Activated CD4-positive, alpha-beta T cell treated with anti-CD3 and anti-CD28 coated beads, Interleukin-2, amount 10 ng/mL, durations not matched to agents 7 days and 5 days (primary cell): ENCODE measurements around the gene EIF4G1. TPM values are rescaled to one million over a fixed set of nuclear protein-coding genes. Genes with fewer than 3 reads are reported as not detected.
A peak's percentile ranks its signal among the peaks of the same experiment; 100 is the strongest.
"Not testable (repeated sequence)": the region's sequence is repeated elsewhere in the genome, so short reads cannot be mapped to it uniquely, and the experiment has no call there.

ENCODE experiments used
- CTCF ChIA-PET: fragments of 350-600 bp; sonication (Branson Sonifier 250); formaldehyde crosslinking; loops from one replicate; lab custom pipeline; 2021; ENCODE audit warnings: antibody characterized with exemption; lab: Charles Lee
- POLR2A ChIA-PET: fragments of 350-600 bp; sonication (Branson Sonifier 250); formaldehyde crosslinking; loops from one replicate; lab custom pipeline; 2021; ENCODE audit warnings: antibody characterized with exemption; lab: Charles Lee
- DNase-seq: peaks from one replicate; pipeline ENCODE4 v3.0.0-alpha.2; 2020
- H3K27ac Mint-ChIP-seq: one replicate; pipeline ENCODE4 v1.8.0; 2021; ENCODE audit warnings: mild to moderate bottlenecking, moderate library complexity, mixed read lengths
- H3K27me3 Mint-ChIP-seq: one replicate; pipeline ENCODE4 v1.8.0; 2021; ENCODE audit warnings: mixed read lengths
- H3K36me3 Mint-ChIP-seq: one replicate; pipeline ENCODE4 v1.8.0; 2021; ENCODE audit warnings: low read depth, mixed read lengths
- H3K4me1 Mint-ChIP-seq: one replicate; pipeline ENCODE4 v1.8.0; 2021; ENCODE audit warnings: mixed read lengths
- H3K4me3 Mint-ChIP-seq: one replicate; pipeline ENCODE4 v1.8.0; 2021; ENCODE audit warnings: mild to moderate bottlenecking, moderate library complexity, mixed read lengths
- H3K9me3 Mint-ChIP-seq: one replicate; pipeline ENCODE4 v1.8.0; 2021; ENCODE audit warnings: mixed read lengths
- total RNA-seq, 2 experiments: library from RNA; stranded (reverse); gene quantifications; one replicate each; pipeline ENCODE4 v1.2.3, GENCODE V29; 2021

The EIF4G1 gene
- total RNA-seq, 2 experiments from 2014 or later = 269 to 300 TPM

DNA sequence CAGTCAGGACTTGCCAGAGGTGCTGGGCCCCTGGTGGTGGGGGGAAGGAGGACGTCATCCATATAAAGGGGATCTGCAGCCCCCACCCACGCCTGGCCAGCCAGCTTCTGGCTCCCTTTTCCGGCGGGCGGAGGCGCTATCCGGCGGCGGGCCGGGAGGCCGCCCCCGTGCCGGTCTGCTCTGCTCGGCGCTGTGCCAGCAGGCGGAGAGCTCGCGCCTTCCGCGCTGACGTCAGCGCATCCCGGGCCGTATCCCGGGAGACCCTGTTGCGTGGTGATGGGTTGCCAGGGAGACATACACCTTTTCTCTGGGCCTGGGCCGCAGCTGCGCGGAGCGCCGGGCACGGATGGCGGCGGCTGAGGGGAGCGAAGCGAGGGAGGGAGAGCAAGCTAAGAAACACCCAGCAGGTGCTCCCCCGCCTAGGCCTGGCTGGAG lies 24.1 kb downstream of the EIF4G1 start:
- no peaks in the 10 kb centered on the region for H3K27me3 Mint-ChIP-seq
- POLR2A ChIA-PET = no interaction called here
- no peak for DNase-seq
- H3K27ac Mint-ChIP-seq = no peak overlapping the region
- CTCF ChIA-PET = interaction anchor here (0.9 to 2.2 kb wide), 4 partner anchors 10 to 22 kb away, joined by 3 to 6 read pairs (median 4); no protein-coding TSS in a partner anchor
- H3K4me3 Mint-ChIP-seq = no peak overlapping the region
- H3K36me3 Mint-ChIP-seq = peaks cover 9% of the 10 kb centered on the region
- H3K9me3 Mint-ChIP-seq = no peaks in the 10 kb centered on the region
- H3K4me1 Mint-ChIP-seq = peaks cover 39% of the 10 kb centered on the region

DNA sequence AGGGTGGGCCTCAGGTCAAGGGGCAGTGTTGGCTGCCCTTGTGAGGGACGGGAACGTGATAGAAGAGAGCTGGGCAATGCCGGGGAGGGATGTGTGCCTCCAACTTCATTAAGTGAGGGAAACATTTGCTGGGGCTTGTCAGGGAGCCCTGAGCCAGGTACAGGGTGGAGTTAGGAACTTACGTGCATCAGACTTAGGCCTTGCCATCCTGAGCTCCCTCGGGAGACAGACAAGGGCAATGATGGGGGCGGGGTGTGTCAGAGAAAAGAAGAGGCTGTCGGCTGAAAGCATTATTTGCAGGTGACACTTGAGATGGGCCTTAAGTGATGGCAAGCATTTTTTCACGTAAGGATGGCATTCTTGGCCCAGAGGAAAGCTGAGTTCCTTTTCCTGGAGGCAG lies 24.6 kb downstream of the EIF4G1 start:
- no peaks in the 10 kb centered on the region for H3K9me3 Mint-ChIP-seq
- CTCF ChIA-PET = interaction anchor here (0.9 to 2.2 kb wide), 4 partner anchors 9 to 21 kb away, joined by 3 to 6 read pairs (median 4); no protein-coding TSS in a partner anchor
- no peak overlapping the region for H3K4me3 Mint-ChIP-seq
- no peaks in the 10 kb centered on the region for H3K27me3 Mint-ChIP-seq
- peaks cover 4% of the 10 kb centered on the region for H3K36me3 Mint-ChIP-seq
- peaks cover 34% of the 10 kb centered on the region for H3K4me1 Mint-ChIP-seq
- POLR2A ChIA-PET = no interaction called here
- no peak overlapping the region for H3K27ac Mint-ChIP-seq
- no peak for DNase-seq

DNA sequence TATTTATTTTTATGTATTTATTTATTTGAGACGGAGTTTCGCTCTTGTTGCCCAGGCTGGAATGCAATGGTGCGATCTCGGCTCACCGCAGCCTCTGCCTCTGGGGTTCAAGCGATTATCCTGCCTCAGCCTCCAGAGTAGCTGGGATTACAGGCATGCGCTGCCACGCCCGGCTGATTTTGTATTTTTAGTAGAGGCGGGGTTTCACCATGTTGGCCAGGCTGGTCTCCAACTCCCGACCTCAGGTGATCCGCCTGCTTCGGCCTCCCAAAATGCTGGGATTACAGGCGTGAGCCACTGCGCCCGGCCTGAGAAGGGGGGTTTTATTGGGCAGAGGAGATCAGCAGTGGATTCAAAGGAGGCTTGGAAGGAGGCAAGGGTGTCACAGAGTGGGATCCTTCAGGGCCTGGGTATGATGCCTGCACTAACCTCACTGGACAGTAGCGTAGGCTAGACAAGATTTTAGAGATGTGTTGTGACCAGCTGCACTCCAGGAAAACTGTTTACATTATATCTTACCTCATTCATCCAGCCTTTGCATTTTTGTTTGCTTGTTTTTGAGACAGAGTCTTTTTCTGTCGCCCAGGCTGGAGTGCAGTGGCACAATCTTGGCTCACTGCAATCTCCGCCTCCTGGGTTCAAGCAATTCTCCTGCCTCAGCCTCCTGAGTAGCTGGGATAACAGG lies 25.2 kb downstream of the EIF4G1 start:
- DNase-seq, H3K27ac Mint-ChIP-seq, H3K27me3 Mint-ChIP-seq, POLR2A ChIA-PET, H3K9me3 Mint-ChIP-seq, H3K36me3 Mint-ChIP-seq, H3K4me3 Mint-ChIP-seq: not testable (repeated sequence)
- H3K4me1 Mint-ChIP-seq = peaks cover 28% of the 10 kb centered on the region
- CTCF ChIA-PET = interaction anchor here (0.9 to 2.2 kb wide), 4 partner anchors 9 to 21 kb away, joined by 3 to 6 read pairs (median 4); no protein-coding TSS in a partner anchor

DNA sequence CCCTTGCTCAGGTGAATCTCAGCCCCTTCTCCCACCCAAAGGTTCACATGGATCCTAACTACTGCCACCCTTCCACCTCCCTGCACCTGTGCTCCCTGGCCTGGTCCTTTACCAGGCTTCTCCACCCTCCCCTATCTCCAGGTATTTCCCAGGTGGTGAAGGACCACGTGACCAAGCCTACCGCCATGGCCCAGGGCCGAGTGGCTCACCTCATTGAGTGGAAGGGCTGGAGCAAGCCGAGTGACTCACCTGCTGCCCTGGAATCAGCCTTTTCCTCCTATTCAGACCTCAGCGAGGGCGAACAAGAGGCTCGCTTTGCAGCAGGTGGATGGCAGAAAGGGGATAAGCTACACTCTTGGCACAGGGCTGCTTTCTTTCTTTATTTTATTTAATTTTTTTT lies 27.5 kb downstream of the EIF4G1 start:
- H3K27me3 Mint-ChIP-seq = no peaks in the 10 kb centered on the region
- H3K36me3 Mint-ChIP-seq = no peaks in the 10 kb centered on the region
- ChIA-PET POLR2A (no interaction called here), CTCF (interaction anchor here (0.8 to 1.9 kb wide), 2 partner anchors 10 to 12 kb away, joined by 4 to 5 read pairs; no protein-coding TSS in a partner anchor)
- H3K27ac Mint-ChIP-seq = no peak overlapping the region
- peaks cover 15% of the 10 kb centered on the region for H3K4me1 Mint-ChIP-seq
- no peaks in the 10 kb centered on the region for H3K9me3 Mint-ChIP-seq
- DNase-seq = no peak
- no peak overlapping the region for H3K4me3 Mint-ChIP-seq

DNA sequence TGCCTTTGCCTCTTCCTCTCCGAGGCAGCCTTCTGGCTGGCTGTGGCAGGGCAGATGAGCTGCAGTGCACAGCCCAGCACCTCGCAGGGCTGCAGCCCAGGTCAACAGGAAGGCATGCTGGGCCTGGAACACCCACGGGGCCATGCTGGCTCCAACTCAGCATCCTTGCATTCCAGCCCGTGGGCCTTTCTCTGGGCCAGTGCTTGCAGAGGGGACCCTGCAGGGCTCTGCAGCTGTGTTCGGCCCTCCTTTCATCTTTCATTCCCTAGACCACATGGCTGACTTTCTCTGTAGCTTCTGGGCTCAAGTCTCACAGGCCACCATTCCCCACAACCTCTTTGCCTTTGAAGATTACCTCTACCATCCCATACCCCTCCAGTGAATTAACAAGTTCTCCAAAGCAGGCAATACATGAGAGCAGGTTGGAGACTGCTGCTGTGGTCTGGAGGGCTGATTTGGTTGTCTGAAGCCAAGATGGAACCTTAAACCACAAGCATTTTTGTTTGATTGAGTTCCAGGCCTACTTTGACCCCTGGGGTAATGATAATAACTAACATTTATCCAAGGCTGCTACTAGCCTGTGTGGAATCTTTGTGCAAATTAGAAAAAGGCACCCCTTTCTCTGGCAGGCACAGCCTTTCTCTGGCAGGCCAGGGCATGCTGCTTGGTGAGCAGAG lies 28.9 kb downstream of the EIF4G1 start:
- ChIA-PET POLR2A (no interaction called here), CTCF (no interaction called here)
- no peaks in the 10 kb centered on the region for H3K36me3 Mint-ChIP-seq
- peaks cover 3% of the 10 kb centered on the region for H3K4me1 Mint-ChIP-seq
- no peak for DNase-seq
- no peaks in the 10 kb centered on the region for H3K27me3 Mint-ChIP-seq
- H3K9me3 Mint-ChIP-seq = no peaks in the 10 kb centered on the region
- no peak overlapping the region for H3K27ac Mint-ChIP-seq
- H3K4me3 Mint-ChIP-seq = no peak overlapping the region

DNA sequence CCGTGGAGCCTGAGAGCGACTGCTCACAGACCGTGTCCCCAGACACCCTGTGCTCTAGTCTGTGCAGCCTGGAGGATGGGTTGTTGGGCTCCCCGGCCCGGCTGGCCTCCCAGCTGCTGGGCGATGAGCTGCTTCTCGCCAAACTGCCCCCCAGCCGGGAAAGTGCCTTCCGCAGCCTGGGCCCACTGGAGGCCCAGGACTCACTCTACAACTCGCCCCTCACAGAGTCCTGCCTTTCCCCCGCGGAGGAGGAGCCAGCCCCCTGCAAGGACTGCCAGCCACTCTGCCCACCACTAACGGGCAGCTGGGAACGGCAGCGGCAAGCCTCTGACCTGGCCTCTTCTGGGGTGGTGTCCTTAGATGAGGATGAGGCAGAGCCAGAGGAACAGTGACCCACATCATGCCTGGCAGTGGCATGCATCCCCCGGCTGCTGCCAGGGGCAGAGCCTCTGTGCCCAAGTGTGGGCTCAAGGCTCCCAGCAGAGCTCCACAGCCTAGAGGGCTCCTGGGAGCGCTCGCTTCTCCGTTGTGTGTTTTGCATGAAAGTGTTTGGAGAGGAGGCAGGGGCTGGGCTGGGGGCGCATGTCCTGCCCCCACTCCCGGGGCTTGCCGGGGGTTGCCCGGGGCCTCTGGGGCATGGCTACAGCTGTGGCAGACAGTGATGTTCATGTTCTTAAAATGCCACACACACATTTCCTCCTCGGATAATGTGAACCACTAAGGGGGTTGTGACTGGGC lies 30.3 kb downstream of the EIF4G1 start:
- no peaks in the 10 kb centered on the region for H3K36me3 Mint-ChIP-seq
- POLR2A ChIA-PET = no interaction called here
- H3K9me3 Mint-ChIP-seq = no peaks in the 10 kb centered on the region
- no peaks in the 10 kb centered on the region for H3K4me1 Mint-ChIP-seq
- no peak overlapping the region for H3K4me3 Mint-ChIP-seq
- CTCF ChIA-PET = interaction anchor here (0.6 to 2.2 kb wide), 2 partner anchors 8 to 186 kb away, joined by 3 to 8 read pairs; partner anchors contain the start of gene FAM131A
- no peak for DNase-seq
- H3K27me3 Mint-ChIP-seq = no peaks in the 10 kb centered on the region
- H3K27ac Mint-ChIP-seq = no peak overlapping the region

DNA sequence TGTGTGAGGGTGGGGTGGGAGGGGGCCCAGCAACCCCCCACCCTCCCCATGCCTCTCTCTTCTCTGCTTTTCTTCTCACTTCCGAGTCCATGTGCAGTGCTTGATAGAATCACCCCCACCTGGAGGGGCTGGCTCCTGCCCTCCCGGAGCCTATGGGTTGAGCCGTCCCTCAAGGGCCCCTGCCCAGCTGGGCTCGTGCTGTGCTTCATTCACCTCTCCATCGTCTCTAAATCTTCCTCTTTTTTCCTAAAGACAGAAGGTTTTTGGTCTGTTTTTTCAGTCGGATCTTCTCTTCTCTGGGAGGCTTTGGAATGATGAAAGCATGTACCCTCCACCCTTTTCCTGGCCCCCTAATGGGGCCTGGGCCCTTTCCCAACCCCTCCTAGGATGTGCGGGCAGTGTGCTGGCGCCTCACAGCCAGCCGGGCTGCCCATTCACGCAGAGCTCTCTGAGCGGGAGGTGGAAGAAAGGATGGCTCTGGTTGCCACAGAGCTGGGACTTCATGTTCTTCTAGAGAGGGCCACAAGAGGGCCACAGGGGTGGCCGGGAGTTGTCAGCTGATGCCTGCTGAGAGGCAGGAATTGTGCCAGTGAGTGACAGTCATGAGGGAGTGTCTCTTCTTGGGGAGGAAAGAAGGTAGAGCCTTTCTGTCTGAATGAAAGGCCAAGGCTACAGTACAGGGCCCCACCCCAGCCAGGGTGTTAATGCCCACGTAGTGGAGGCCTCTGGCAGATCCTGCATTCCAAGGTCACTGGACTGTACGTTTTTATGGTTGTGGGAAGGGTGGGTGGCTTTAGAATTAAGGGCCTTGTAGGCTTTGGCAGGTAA lies 31.1 kb downstream of the EIF4G1 start:
- DNase-seq = peak; percentile 21
- Mint-ChIP-seq H3K4me1 (no peaks in the 10 kb centered on the region), H3K36me3 (no peaks in the 10 kb centered on the region), H3K27me3 (no peaks in the 10 kb centered on the region), H3K9me3 (no peaks in the 10 kb centered on the region), H3K4me3 (no peak overlapping the region), H3K27ac (no peak overlapping the region)
- POLR2A ChIA-PET = no interaction called here
- CTCF ChIA-PET = interaction anchor here (1.1 to 2.2 kb wide), 2 partner anchors 8 to 28 kb away, joined by 3 to 8 read pairs; partner anchors contain the start of gene FAM131A

DNA sequence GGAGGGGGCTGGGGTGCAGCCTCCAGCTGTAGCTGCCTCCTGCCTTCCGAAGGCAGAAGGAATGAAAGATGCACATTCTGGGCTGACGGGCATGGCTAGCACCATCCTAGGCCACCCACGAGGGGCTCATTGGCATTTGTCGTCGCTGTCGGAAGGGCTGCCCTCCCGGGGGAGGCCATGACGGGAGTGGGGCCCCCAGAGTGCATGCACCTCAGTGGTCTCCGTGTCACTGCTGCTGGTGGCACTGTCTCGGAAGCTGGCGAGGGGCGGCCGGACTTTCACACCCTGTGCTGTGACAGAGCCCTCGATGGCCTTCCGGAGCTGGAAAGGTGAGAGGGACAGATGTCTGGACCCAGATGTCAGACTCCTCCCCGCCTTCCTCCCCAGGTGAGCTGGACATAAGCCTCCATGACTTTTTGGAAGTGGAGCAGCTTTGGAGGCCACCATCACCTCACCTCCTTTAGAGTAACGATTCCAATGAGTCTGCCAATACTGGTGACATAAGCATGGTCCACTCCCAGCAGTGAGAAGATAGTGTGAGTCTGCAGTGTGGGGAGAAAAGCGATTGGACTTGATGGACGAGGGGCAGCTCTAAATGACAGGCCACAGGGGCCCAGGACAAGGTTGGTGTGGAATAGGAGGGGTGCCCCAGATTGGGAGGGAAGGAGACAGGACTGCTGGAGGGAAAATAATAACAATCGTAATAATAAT lies 32.2 kb downstream of the EIF4G1 start:
- CTCF ChIA-PET = interaction anchor here (0.8 to 2.5 kb wide), 5 partner anchors 9 to 168 kb away, joined by 3 to 8 read pairs (median 5); partner anchors contain the start of gene FAM131A
- H3K27ac Mint-ChIP-seq = no peak overlapping the region
- H3K4me3 Mint-ChIP-seq = no peak overlapping the region
- no peaks in the 10 kb centered on the region for H3K27me3 Mint-ChIP-seq
- H3K9me3 Mint-ChIP-seq = no peaks in the 10 kb centered on the region
- POLR2A ChIA-PET = no interaction called here
- DNase-seq = no peak
- H3K4me1 Mint-ChIP-seq = no peaks in the 10 kb centered on the region
- H3K36me3 Mint-ChIP-seq = no peaks in the 10 kb centered on the region

DNA sequence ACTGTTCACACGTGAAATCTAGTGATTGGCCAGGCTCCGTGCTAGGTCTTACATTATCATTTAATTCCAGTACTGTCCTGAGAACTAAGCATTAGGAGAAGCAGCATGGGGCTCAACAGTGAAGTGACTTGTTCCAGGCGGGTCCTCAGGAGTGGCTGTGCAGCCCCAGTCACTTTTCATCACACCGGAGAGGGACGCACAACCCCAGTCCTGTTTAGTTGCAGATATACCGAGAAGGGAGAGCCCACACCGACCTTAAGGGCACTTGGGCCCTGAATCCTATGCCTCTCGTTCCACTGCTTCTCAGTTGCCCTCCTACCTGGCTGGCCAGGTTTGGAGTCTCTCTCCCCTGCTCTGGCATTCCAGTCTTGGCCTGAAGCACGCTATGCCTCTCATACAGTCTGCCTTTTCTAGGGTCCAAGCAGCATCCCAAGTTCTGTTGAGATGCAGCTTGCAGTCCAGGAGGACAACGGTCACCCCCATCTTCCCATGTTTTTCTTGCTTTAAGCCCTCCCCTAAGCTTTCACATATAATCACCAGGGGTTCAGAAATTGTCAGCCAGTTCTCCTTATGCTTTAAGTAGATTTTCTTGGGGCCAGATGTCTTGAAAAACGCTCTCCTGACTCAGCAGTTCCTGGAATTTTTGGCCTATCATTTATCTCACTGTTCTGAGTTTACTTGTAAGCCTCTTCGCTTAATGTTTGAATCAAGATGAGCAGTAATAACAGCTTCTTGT lies 33.1 kb downstream of the EIF4G1 start:
- no peak for DNase-seq
- no peaks in the 10 kb centered on the region for H3K4me1 Mint-ChIP-seq
- H3K27ac Mint-ChIP-seq = no peak overlapping the region
- H3K27me3 Mint-ChIP-seq = no peaks in the 10 kb centered on the region
- no peaks in the 10 kb centered on the region for H3K36me3 Mint-ChIP-seq
- POLR2A ChIA-PET = no interaction called here
- no peak overlapping the region for H3K4me3 Mint-ChIP-seq
- CTCF ChIA-PET = interaction anchor here (0.8 to 2.5 kb wide), 6 partner anchors 9 to 167 kb away, joined by 3 to 8 read pairs (median 5); partner anchors contain the start of gene FAM131A
- no peaks in the 10 kb centered on the region for H3K9me3 Mint-ChIP-seq

DNA sequence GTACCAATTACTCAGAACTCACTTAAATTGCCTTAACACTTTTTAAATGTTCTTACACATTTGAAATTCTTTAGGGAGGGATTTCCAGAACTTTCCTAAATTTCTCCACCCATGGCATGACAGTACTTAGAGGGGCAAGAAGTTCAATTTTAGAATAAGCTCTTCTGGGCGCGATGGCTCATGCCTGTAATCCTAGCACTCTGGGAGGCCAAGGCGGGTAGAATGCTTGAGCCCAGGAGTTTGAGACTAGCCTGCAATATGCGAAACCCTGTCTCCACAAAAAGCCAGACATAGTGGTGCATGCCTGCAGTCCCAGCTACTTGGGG lies 33.6 kb downstream of the EIF4G1 start:
- ChIA-PET CTCF (interaction anchor here (1.2 to 2.5 kb wide), 4 partner anchors 9 to 167 kb away, joined by 3 to 8 read pairs (median 4); partner anchors contain the start of gene FAM131A), POLR2A (no interaction called here)
- Mint-ChIP-seq H3K4me3 (no peak overlapping the region), H3K36me3 (no peaks in the 10 kb centered on the region), H3K27ac (no peak overlapping the region), H3K4me1 (no peaks in the 10 kb centered on the region), H3K9me3 (no peaks in the 10 kb centered on the region), H3K27me3 (no peaks in the 10 kb centered on the region)
- no peak for DNase-seq
